GM21717 (cell line): ENCODE results near the gene CSMD2.

ENCODE experiments used
- ATAC-seq: cut with Tn5 transposase; IDR thresholded peaks from one replicate; pipeline ENCODE4 v1.9.1; 2021; ENCODE audit warnings: mild to moderate bottlenecking, moderate library complexity; ENCODE audit not compliant: unreplicated experiment

Gene CSMD2

GRCh38 chr1:33660244-33660643 is 504.8 kb downstream of the CSMD2 start:
- no peak for ATAC-seq

DNA sequence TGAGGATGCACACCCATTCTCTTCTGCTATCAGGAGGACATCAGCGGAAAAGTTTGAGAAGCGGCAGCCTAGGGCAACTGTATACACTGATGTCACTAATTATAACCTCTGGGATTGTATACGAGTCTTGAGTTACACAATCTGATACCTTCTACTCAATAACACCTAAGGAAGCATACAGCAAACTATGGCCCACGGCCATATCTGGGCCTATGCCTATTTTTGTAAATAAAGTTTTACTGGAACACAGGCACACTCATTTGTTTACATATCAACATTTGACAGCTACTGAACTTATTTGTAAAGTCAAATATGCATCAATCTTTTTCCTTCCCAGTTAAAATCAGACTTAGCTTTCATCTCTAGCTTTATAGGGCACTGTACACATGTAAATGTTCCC is 505.4 kb downstream of the CSMD2 start:
- no peak for ATAC-seq

DNA sequence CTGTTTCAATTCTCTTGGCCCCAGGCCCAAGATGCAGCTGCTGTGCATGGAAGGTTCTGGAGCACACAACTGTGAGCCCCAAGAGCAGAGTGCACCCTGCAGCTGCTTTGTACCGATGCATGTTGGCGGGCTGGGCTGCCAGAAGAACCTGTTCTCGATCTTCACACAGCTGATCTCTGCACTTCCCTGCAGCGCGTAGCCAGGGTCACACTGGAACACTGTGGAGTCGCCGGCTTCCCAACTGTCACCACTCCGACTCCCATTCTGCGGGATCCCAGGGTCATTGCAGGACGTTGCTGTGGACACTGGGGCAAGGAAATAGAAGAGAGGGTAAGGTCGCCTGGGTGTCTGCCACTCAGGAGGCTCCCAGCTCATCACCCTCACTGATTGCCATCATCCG is 507.2 kb downstream of the CSMD2 start:
- ATAC-seq: no peak

DNA sequence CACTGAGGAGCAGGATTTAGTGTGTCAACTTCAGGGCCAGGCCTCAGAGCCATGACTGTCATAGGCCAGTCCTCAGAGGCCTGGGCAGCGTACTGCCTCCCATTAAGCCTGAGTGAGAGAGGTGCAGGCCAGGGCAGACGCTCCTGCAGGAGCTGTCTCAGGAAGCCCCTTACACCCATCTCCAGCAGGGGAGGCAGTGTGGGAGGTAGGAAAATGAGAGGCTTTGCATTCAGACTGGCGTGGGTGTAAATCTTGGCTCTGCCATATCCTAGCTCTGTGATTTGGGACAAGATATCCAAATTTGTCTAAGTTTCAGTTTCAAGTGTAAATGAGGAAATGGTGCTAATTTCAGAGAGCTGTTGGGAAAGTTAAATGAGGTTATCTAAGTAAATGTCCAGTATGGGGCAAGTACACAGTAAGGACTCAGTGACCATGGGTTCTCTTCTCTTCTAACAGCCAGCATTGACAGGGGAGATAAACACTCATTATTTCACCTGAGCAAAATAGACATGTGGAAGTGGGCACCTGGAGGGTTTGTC is 508.5 kb downstream of the CSMD2 start:
- no peak for ATAC-seq

DNA sequence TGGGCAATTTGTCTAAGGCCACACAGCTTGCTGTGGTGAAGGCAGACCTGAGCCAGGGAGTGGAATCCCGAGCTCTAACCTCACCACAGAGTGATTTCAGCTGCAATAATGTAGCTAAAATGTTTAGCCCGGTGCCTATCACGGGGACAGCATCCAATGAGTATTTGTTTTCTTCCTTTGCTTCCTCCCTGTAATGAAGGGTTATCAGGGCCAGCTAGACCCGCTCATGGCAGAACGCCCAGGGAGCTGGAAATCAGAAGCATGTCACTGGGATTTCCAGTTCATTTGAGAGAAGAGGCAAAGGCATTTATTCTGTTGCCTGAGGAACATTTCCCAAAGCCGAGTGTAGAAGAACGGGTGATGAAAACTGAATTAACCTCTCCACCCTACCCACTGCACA is 509.5 kb downstream of the CSMD2 start:
- ATAC-seq: no peak

GRCh38 chr1:33654267-33654834 is 510.7 kb downstream of the CSMD2 start:
- no peak for ATAC-seq

GRCh38 chr1:33653226-33653625 is 511.8 kb downstream of the CSMD2 start:
- no peak for ATAC-seq

DNA sequence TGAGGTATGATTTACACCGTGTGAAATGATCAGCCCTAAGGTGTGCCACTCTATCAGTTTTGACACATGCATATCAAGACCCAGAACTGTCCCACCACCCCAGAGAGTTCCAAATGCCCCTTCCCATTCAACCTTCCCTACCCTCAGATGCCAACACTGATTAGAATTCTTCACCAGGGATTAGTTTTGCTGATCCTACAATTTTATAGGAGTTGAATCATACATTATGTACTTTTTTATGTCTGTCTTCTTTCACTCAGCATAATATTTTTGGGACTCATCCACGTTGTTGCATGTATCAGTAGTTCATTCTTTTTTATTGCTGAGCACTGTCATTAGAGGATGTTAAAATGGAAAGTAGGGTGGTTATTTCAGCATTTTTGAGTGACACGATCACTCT is 514.3 kb downstream of the CSMD2 start:
- no peak for ATAC-seq

DNA sequence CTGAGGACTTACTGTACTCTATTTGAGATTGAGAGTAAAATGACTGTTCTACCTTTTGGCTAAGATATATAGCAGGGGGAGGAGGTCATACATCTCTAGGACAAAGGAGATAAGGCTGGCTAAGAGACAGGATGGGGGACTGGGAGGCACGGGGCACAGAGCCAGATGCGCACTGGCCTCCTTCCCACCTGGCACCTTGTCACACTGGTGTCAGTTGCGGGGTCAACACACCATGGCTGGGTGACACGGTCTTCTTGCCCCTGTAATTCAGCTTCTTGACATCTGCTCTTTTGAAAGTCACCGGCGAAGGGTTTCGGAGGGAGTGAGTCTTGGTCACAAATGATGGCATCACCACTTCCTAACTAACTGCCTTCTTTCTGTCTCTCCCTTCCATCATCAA is 515.3 kb downstream of the CSMD2 start:
- ATAC-seq: no peak

DNA sequence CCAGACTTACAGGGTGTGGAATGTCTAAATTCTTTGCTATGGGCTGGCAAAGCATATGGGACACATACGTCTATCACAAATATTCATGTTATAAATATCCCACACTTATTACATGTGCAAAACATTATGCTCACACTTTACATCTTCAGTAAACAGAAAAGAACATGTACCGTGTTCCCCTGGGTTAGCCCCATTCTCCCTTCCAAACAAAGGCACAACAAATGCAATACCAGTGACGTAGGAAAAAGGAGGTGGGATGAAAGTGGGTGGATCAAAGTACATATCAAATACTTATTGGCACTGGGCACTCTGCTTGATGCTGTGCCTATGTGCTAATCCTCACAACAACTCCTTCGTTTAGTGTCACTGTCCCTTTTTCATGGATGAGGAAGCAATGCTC is 521.8 kb downstream of the CSMD2 start:
- ATAC-seq: no peak

- no peak for ATAC-seq
These were observed 523.8 kb downstream of the CSMD2 start for GRCh38 chr1:33641104-33641830.

DNA sequence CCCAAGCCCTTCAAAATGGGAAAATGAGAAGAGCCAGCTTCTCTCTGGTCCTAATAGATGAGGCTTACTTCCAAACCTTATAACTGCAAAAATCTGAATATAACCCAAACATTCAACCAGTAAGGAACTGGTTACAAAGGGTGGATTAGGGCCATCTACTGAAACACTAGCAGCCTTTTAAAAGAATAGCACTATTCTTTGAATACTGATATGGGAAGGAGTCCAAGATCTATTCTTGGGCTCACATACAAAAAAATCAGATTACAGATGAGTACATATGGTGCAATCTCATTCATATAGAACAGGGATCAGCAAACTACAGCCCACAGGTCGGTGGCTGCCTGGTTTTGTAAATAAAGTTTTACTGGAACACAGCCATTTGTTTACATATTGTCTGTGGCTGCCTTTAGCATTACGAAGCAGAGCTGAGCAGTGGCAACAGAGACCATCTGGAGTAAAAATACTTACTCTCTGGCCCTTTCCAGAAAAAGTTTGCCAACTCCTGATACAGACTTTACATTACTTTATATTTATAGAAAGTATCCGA is 524.8 kb downstream of the CSMD2 start:
- ATAC-seq: no peak

DNA sequence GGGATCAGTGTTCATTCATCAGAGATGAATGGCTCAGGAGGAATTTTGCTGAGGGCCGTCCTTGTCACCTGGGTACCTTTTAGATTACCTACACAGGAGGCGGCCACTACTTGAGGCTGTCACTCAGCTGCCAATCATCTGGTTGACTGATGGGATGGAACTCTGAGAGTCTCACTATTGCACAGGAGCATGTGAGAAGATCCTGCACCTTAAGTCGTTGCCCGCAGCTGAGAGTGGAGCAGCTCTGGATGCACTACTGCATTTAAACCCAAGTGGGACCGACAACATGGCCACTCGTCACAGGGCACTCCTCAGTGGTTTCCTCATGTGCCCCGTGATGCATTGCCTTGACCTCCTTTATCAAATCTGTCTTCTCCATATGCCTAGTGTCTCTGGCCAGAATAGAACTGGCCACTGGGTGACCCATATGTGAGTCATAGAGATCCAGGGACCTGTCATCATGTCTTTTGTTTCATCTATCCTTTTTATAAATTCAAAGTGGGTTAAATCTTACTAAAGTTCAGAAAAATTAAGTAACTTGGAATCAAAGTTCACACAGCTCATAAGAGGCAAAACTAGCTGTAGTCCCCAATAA is 527.1 kb downstream of the CSMD2 start:
- no peak for ATAC-seq

- ATAC-seq: no peak
These were observed 528.8 kb downstream of the CSMD2 start for GRCh38 chr1:33636209-33636608.

- no peak for ATAC-seq
These were observed 529.6 kb downstream of the CSMD2 start for GRCh38 chr1:33635336-33636012.

DNA sequence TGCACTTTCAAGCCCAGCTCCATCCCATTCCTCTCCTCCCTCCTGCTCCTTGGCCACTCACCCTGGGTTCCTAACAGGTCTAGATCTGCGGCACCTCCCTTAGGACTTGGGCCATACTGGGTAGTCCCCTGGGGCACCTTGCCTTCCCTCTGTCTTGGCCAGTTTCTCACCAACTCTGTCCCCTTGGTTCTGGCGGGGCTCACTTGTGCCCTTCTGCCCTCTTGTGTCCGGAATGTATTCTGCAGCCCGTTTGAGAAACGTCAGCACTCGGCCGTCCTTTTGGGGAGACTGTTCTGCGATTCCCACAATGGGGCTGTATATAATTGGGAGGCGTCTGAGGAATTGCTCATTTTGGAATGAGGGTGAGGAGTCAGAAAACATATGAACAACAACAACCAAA is 530.2 kb downstream of the CSMD2 start:
- ATAC-seq: no peak

GRCh38 chr1:33634143-33634542 is 530.9 kb downstream of the CSMD2 start:
- no peak for ATAC-seq

DNA sequence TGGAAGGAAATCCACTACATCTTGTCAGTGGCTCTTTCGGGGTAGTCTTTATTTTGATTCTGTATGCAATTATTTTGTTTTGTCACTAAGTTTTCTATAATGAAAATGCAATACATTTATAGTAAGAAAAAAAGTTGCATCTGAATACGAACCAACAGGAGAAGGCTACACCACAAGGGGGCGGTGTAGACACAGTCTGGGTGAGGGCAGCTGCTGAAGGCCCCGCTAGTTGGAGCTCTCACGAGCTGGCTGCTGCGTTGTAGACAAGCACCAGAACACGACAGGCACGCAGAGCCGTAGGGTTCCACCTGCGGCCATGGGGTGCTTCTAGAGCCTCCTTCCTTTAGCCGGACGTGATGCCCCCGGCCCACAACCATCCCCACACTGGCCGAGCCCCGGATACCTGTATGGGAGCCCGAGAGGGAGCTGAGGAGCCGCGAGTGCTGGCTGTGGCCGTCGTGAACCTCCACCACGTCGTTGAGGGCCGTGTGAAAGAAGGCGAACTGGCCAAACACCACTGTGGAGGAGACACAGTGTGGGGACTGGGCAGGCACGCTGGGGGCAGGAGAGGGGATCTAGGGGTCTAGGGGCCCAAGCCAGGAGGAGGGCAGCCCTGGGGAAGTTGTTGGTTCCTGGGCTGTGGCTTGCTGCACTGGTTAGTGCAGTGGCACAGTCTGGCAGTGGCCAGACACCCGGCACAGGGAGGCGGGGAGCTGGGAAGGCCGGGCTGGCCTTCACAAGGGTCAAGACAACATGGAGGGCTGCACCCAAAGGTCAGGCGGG is 531.8 kb downstream of the CSMD2 start:
- no peak for ATAC-seq

- no peak for ATAC-seq
These were observed 534.3 kb downstream of the CSMD2 start for GRCh38 chr1:33630686-33631085.

- ATAC-seq: no peak
These were observed 538.2 kb downstream of the CSMD2 start for GRCh38 chr1:33626801-33627200.
